HG02678 (cell line): Measurements from ENCODE around the gene EFHC1.
"Not testable (repeated sequence)": the region's sequence is repeated elsewhere in the genome, so short reads cannot be mapped to it uniquely, and the experiment has no call there.

Source experiments
- ATAC-seq: cut with Tn5 transposase; IDR thresholded peaks from one replicate; pipeline ENCODE4 v1.9.1; 2021; ENCODE audit warnings: mild to moderate bottlenecking, moderate library complexity; ENCODE audit not compliant: unreplicated experiment

Gene EFHC1

DNA sequence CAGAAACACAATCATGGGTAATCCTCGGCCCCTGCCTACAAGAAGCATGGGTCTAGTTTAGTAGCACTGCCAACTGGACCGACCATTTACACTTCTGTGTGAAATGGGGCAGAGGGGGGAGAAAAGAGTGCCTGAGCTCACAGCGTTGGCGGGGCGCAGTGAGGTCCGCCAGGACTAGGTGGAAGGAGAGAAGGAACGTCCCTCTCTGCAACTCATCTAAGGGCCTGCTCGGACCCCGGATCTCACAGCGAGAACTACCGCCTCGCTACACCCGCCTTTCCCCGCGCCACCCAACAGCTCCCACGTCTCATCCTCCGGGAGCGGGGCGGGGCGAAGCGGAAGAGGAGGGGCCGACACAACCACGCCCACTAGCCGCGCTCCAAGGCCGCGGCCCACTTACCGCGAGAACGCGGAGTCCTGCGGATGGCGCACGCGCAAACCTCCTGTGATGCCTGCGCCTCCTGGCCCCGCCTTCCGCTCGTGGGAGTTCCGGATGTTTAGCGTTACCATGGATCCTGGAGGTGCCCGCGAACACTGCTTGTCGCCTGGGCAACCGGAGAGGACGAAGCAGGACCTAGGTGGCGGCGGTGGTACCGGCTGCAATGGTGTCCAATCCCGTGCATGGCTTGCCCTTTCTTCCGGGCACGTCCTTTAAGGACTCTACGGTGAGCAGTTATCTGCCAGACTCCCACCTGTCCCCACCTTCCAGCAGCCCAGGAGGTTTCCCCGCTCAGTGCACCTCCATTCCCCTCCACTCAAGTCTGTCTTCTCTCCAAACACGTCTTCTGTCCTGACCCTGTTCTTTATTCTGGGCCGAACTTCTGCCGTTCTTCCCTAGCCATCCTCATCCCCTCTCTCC lies at the start of gene EFHC1:
TSS of gene EFHC1 (plus strand) at position 534 of the 859 bp plus-strand sequence. CDS start at position 603, 69 bp downstream.
- peak; percentile 92 for ATAC-seq

GRCh38 chr6:52371656-52372191 lies 48.4 kb upstream of the EFHC1 start:
- ATAC-seq: no peak

DNA sequence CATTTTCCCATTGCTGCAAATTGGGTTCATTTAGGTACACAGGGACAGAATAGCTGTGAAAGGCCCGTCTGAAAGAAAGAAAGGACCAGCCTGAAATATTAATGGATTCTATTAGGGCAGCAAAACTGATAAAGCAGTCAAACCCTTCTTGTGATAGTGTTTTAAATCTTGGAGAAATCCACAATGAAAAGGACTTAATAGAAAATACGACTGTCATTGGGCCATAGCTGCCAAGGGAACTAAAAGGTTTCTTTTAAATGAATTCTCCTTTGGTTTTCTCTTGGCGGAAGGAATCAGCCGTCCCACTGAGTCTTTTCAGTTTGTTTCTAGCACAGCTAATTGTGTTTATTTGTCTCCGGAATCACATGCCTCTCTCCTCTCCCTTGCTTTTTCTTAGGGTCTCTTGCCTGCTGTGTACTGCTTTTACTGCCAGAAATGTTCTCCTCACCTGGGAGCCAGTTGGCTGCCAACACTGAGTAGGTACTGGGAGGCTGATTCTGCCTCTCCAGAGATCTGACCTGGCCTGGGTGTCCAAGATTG lies 46.9 kb upstream of the EFHC1 start:
- ATAC-seq: no peak

- no peak for ATAC-seq
Observed at GRCh38 chr6:52374247-52374646, 45.9 kb upstream of the EFHC1 start.

GRCh38 chr6:52375780-52376556 lies 44.2 kb upstream of the EFHC1 start:
- no peak for ATAC-seq

DNA sequence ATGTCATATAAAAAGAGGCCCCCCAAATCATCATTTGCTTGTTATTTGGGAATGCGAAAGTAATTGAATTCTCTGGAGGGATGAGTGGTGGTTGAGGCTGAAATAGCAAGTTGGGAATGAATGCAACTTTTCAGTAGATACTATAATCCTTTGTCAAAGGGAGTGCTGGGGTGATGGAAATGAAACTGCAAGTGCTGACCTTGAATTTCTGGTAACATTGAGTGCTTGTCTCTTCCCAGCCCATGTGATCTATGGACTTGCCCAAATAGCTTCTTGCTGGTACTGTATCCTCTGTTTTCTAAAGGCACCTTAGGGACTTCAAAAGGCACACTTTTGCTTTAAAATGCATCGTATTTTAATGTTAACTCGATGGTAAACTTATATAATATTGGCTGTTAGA lies 43.4 kb upstream of the EFHC1 start:
- ATAC-seq: no peak

DNA sequence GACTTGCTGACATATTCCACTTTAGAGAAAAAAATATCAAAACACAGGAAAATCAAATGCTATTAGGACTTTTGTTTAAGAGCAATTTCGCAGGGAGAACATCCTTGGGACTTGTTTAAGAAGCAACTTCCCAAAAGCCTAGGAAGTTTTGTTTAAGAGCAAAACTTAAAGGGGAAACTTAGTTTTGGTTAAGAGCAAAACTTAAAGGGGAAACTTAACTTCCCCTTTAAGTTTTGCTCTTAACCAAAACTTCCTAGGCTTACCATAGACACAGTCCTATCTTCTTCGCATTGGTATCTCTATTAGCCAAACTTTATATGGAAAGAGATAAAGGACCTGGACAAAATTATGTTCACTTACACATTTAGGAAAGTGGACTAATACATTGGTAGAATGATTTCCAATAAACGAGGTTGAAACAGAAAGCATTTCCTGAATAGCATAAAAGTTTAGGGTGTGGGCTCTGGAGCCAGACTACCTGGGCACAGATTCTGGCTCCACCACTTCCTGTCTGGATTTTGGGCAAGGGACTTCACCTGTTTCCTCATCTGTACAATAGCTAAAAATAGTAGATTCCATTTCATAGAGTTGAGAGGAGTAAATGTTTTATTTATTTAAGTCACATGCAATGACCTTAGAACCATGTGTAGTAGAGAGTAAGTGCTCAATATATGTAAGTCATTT lies 42.5 kb upstream of the EFHC1 start:
- peak; percentile 62 for ATAC-seq

- ATAC-seq: no peak
Observed at GRCh38 chr6:52381249-52381648, 38.9 kb upstream of the EFHC1 start.

- ATAC-seq: no peak
Observed at GRCh38 chr6:52384145-52384766, 35.9 kb upstream of the EFHC1 start.

GRCh38 chr6:52385074-52385473 lies 35.1 kb upstream of the EFHC1 start:
- no peak for ATAC-seq

DNA sequence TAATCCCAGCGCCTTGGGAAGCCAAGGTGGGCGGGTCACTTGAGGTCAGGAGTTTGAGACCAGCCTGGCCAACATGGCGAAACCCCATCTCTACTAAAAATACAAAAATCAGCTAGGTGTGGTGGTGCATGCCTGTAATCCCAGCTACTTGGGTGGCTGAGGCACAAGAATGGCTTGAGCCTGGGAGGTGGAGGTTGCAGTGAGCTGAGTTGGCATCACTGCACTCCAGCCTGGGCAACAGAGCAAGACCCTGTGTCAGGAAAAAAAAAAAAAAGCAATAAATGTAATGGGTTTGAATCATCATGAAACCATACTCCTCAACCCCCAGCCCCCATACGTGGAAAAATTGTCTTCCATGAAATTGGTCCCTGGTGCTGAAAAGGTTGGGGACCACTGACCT lies 32.0 kb upstream of the EFHC1 start:
- not testable (repeated sequence) for ATAC-seq

DNA sequence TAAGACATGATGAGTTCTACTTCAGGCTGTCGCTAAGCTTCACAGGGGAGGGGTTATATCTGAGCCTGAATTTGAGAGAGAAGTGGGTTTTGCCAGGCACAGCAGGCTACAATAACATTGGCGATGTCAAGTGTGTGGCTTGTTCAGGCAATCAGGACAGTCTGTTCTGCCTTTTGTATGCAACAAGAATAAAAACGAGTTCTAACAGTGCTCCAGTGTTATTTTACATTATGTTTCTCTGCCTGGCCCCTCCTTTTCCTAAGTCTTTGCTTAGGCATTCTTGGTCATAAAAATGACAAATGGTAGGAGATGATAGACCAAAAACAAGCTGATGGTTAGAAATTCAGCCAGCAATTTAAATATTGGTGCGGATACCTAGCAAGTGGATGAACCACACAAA lies 31.4 kb upstream of the EFHC1 start:
- no peak for ATAC-seq

DNA sequence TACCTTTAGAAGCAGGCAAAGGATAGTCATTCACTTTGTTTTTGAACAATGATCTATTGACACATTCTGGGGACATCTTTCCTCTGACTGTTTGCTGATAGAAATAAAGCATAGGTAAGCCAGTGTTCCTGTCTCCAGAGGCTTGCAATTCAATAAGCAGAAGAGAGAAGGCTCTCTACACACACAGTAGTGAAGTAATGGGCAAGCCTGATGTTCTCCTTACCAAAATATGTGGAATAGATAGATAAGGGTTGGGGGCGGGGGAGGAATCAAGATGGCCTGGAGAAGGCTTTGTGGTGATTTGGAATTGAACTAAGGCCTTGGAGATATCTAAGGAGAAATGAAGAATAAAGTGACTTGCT lies 30.9 kb upstream of the EFHC1 start:
- ATAC-seq: no peak

- ATAC-seq: peak; percentile 62
Observed at GRCh38 chr6:52389626-52390360, 30.3 kb upstream of the EFHC1 start.

- peak; percentile 50 for ATAC-seq
Observed at GRCh38 chr6:52390361-52390727, 29.8 kb upstream of the EFHC1 start.

DNA sequence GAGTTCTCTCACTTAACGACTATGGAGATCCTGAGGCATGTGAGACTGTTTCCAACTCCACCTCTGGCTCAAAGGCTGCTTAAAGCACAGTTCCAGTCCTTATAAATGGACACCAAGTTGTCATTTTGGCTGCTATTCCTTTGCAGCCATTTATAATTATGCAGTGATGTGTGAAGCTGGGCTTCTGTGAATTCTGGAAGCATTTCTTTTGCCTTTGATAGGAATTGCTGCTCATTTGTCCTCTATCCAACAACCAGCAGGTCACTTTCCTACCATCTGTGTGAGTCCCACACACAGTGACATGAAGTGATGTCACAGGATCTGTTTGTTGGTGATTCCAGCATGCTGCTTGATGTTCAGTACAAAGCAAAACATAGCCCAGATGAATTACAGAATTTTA lies 28.5 kb upstream of the EFHC1 start:
- no peak for ATAC-seq

DNA sequence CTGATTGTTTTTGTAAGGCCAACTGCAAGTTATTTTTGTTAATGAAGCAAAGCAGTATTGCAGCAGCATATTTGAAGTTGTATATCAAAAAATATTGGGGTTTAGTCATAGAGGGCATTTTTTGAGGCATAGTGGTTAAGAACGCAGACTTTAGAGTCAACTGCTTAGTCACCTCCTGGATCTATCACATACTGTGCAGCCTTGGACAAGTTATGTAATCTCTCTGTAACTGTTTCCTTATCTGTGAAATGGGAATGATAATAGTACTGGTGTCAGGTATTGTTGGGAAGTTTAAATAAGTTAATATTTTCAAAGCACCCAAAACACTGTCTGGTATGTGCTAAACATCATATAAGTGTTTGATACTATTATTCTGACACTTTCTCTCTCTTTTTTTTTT lies 27.2 kb upstream of the EFHC1 start:
- ATAC-seq: no peak

- ATAC-seq: no peak
Observed at GRCh38 chr6:52393780-52394179, 26.4 kb upstream of the EFHC1 start.

DNA sequence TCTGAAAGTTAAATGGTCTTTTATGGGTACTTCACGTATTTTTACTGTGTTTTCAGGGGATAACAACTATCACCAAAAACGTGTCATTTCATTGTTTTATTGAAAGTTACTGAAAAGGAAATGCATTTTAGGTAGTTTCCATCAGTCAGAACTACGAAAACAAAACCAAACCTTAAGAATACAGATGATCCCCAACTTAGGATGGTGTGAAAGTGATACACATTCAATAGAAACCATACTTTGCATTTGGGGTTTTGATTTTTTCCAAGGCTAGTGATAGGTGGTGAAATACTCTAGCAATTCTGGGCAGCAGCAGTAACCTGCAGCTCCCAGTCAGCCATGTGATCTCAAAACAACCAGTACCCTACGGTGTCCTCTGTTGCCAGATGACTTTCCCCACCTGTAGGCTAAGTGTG lies 25.9 kb upstream of the EFHC1 start:
- peak; percentile 49 for ATAC-seq

- ATAC-seq: no peak
Observed at GRCh38 chr6:52395969-52396368, 24.2 kb upstream of the EFHC1 start.
